HG03025 (cell line): ENCODE results near the gene NUDT22.

Experiments used
- ATAC-seq: cut with Tn5 transposase; IDR thresholded peaks from one replicate; pipeline ENCODE4 v1.9.1; 2021; ENCODE audit warnings: mild to moderate bottlenecking, moderate library complexity; ENCODE audit not compliant: unreplicated experiment, low FRiP score

Gene NUDT22, protein sequence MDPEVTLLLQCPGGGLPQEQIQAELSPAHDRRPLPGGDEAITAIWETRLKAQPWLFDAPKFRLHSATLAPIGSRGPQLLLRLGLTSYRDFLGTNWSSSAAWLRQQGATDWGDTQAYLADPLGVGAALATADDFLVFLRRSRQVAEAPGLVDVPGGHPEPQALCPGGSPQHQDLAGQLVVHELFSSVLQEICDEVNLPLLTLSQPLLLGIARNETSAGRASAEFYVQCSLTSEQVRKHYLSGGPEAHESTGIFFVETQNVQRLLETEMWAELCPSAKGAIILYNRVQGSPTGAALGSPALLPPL

DNA sequence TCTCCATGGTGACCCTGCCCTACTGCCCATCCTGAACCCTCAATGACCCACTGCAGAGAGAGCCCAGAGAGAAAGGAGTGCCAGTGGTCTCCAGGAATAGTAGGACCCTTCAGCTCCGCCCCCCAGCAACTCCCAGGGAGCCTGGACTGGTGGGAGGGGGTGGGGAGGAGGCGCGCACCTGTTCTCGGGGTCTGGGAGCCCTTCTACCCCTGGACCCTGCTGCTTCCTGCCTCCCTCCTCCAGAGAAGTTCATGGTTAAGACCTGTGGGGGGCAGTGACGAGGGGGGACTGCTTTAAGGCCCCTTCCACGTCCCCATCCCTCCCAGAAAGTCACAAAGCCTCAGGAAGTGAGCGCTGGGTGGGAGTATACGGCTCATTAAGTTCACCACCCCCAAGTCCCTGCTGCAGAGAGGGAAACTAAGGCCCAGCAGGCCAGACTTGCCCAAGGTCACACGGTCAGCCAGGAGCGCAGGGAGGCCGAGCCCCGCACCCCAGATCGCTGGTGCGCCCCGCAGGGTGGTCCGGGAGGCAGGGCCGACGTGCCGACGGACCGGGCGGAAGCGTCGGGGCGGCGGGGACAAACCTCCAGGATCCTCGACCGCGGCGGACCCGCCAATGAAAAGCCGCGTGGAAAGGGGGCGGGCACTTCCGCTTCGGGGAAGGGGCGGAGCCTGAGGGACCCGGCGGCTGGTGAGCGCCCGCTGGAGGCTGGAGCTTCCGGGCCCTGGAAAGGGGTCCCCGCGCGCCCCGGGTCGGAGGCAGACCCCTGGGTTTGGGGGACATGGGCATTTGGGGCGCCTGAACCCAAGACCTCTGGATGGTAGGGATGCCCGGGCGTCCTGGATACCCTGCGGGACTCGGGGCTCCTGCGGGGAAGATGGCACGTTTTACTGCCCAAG is at the start of gene NUDT22, which contains the start of gene TRPT1:
Gene NUDT22 (plus strand): TSS at position 667 of the 899 bp plus-strand sequence. CDS start 379 bp downstream, outside the sequence.
Gene TRPT1 (minus strand): TSS at position 579 of the 899 bp plus-strand sequence. CDS start 326 bp downstream, at position 253.
- ATAC-seq, result no peak

DNA sequence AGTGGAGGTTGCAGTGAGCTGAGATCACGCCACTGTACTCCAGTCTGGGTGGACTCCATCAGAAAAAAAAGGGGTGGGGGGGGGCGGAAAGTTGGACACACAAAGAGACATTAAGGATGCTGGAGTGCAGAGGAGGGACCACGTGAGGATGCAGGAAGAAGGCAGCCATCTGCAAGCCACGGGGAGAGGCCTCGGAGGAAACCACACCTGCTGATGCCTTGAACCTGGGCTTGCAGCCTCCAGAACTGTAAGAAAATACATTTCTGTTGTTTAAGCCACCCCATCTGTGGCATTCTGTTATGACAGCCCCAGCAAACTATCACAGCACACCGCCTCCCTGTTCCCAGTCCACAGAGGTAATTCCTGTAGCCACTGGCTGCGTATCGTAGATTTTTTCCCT is 49.3 kb upstream of the NUDT22 start:
- no peak for ATAC-seq

DNA sequence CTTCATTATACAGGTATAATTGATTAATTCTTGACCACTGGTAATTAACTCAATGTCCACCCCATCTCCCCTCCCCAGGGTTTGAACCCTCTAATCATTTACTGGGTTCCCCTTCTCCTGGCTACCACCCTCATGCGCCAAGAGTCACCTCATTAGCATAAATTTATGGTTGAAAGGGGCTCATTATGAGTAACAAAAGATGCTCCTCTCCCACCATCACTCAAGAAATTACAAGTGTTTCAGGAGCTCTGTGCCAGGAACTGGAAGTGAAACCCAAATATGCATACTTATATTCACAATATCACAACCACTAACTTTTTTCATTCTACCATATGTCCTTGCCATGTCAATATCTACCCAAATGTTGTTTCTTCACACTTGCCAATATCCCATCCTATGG is 47.9 kb upstream of the NUDT22 start:
- ATAC-seq, result no peak

DNA sequence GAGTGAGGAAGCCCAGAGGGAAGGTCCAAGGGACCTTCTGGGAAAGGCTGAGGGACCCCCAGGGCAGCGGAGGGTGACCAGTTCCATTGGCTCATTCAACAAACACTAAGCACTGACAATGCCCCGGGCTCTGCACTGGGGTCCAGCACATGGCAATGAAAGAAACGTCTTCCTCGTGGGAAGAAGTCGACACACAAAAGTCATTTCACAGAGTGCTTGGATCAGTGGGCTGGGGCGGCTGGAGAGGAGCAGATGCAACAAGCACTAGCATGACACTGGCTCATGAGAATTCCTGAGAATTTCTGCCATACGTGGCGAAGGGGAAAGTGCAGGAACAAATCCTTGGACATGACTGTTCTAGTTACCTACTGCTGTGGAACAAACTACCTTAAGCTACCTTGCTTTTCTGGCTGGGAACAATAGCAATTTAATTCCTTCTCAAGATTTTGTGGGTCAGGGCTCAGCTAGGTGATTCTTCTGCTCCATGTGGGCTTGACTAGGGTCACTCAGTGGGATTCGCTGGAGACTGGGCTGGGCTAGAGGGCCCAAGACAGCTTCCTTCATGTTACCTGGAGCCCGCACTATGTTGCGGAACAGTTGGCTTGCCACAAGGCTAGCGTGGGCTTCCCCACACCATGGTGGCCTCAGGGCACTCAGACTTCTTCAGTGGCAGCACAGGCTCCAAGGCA is 47.0 kb upstream of the NUDT22 start:
- no peak for ATAC-seq

DNA sequence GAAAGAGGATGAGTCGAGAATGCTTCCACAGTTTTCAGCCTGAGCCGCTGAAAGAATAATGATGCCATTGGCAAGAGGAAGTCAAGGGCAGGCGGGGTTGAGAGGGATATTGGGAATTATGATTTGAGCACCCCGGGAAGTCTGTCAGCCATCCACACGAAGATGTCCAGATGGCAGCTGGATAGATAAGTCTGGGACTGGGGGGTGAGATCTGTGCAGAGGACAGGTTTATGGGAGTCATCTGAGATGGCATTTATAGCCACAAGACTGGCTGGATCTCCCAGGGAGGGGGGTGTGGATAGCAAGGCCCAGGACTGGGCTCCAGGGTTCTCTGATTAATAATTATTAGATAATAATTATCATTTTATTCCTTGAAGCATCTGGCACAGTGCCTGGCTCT is 45.2 kb upstream of the NUDT22 start:
- no peak for ATAC-seq

DNA sequence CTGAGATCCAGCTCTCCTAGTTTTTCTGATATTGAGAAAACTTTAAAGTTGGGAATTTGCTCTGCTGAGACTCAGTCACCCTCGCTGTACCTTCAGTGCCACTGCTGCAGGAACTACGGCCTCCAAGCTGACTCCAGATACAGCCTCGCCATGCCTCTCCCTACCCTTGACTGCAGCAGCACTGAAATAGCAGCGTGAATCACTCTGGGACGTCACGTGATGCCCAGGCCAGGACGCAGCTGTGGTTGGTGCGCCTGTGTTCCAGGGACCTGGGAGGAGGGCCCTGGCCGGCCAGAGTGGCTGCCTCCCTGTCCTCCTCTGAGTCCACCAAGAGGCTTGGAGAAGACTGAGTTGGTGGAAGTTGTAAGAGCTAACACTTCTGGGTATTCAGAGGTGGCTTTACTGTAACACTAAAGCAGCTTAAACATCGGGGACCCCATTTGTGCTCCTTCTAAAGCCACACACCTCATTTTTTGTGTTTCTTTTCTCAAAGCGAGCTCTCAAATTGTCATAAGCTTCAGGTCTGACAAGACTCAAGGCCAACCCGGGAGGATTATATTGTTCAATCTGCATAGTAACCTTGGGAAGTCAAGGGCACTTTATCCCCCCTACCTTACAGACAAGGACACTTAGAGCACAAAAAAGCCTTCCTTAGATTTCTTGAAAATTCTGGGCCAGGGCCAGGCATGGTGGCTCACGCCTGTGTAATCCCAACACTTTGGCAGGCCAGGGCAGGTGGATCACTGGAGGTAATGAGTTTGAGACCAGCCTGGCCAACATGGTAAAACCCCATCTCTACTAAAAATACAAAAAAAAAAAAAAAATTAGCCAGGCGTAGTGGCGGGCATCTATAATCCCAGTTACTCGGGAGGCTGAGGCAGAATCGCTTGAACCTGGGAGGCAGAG is 44.3 kb upstream of the NUDT22 start:
- no peak for ATAC-seq

DNA sequence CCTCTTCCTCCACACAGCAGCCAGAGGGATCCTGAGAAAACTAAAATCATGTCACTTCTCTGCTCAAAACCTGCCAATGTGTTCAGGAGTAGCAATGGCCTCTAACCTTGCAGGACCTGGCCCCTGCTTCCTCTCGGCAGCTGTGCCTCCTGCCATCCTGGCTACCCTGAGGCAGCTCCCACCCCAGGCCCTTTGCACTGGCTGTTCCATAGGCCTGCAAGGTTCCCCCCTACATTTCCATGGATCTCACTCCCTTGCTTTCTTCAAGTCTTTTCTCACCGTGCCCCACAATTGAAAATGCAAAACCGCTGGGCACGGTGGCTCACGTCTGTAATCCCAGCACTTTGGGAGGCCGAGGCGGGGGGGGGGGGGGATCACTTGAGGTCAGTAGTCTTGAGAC is 42.2 kb upstream of the NUDT22 start:
- ATAC-seq, result no peak

DNA sequence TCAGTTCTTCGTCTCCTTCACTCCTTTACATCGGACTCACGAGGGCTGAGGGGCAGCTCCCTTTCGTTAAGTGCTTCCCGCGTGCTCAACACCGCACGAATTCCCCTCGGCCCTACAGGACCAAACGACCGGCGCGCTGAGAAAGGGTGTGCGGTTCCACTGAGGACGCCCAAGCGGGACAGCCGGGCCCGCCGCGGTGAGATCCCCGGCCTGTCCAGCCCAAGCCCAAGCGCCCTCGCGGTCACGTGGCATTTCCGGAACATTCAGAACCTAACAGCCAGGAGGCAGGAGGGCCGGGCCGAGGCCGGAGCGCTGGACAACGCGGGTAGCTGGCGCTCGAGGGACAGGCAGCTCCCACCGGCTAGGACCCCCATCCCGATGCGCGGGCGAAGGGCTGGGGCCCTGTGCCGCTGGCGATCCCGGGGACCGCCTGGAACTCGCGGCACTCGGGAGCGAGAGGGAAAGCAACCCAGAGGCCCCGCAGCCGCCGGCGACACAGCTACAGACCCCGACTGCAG is 40.8 kb upstream of the NUDT22 start:
- ATAC-seq, result peak; percentile 21

DNA sequence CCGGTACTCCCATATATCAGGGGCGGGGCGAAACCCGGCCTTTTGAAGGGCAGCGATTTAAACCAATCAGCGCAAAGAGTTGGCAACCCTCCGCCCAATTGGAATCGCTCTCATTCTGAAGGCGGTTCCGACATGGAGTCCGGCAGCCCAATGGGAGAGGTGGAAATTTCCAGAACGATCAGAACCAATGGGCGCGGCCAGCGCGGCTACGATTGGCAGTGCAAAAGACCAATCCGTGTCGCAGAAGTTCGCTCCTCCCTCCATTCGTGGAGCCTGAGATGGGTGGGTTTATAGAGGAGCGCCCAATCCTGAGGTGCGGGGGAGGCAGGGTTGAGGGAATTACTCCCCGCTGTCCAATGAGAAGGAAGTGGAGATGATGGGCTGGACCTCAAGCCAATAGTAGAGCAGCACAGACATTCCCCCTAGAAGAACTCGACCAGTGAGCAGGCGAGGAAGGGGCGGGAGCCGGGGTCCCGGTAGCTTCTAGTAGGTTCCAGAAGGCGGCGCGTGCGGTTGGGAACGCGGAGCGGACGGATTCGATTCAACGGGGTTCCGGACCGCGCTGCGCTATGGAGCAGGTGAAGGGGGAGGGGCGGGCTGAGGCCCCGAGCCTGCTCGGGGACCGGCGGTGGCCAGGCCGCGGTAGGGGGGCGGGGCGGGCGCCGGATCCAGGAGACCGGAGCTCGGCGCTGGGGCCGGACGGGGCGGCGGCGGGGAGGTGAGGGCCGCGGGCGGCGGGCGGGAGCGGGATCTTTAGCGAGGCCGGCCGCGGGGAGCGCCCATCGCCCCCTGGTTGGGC is 40.2 kb upstream of the NUDT22 start, which contains the start of gene STIP1:
Gene STIP1 (plus strand): TSS at position 479 of the 799 bp plus-strand sequence. CDS start 91 bp downstream, at position 570.
- ATAC-seq, result peak; percentile 86

DNA sequence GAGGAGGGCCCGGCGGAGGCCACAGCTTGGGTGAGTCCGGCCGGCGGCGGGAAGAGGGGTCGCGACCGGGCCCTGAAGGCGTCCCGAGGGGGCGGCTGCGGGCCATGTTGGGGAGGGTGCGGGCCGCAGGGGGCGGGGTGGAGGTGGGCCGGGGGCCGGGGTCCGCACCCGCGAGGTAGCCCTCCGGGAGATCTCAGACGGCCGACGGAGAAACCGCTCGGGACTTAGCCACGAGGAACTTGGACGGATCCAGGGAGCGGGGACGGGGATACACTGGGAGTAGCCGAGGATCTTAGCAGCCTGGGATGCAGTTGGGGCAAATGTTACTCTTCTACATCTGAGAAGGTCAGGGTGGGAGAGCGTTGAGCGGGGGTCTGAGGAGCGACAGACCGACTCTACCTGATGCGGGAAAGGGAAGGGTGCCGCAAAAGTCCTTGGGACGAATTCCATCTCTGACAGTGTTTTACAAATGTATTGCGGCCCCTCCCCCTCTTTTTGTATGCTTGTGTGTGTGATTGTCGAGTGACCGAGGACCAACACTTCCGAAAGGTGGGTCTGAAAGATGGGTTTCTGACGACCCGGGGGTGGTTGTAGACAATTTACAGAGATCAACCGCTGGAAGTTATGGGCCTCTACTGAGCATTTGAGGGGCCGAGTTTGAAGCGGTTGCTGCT is 39.4 kb upstream of the NUDT22 start:
- no peak for ATAC-seq

DNA sequence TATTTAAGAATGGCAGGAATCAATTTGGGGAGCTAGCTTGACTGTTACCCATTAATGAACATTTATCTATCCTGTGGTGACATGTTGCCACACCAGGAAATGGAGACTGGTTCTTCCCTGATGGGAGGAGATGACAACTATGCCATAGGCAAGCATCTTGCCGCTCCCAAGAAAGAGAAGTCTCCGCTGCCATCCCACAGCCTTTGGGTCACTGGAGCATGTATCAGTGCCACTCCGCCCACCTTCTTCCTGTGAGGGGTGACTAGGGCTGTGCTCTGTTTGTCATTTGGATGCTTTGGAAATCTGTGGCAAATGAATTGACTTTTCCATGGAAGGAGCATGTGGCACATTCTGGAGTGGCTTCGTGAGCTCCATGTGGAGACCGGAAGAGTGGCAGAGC is 33.6 kb upstream of the NUDT22 start:
- no peak for ATAC-seq

DNA sequence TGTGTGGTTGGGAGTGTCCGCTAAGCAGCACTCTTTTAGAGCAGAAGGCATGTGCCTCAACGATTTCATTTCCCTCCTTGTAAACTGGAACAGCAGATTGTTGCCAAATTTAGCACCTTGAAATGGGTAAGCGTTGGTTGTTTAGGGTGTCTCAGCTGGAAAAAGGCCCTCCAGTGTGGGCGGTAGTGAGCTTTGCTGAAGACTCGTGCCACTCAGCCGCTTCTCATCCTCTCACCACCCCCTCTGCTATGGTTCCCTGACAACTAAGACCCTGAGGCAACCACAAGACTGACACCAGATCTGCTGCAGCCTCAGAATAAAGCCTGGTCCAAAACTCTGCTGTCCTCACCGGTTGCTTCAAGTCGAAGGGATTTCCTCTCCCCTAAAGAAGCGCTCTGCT is 29.4 kb upstream of the NUDT22 start:
- no peak for ATAC-seq

DNA sequence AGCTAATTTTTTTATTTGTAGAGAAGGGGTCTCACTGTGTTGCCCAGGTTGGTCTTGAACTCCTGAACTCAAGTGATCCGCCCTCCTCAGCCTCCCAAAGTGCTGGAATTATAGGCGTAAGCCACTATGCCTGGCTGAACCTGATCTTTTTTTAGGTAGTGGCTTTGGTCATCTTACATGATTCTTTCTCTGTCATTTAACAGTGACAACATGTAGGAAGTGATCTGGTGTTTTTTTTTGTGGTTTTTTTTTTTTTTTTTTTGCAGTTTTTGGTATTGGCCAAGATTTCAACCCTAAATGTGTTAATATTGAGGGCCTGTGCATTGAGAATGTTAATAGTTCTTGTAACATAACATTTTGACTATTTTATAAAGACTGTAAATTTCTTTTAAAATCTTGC is 27.6 kb upstream of the NUDT22 start:
- ATAC-seq, result no peak

DNA sequence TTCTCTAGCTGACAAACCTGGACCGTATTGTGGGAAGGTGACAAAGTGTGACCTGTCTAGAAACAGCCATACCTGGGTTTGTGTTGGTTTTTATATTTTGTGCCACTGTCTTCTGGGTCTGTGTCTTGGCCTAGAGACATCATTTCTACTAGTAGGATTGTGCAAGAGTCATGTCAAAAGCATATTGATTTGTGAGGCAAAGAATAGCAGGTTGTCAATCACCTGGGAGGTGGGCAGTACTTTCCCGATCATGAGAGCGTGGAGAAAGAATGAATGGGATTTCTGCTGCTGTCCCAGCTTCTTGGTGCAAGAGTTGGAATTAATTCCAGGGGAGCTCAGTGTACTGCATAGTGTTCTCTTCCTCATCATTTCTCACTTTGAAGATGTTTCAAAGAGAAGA is 24.5 kb upstream of the NUDT22 start:
- ATAC-seq, result no peak

DNA sequence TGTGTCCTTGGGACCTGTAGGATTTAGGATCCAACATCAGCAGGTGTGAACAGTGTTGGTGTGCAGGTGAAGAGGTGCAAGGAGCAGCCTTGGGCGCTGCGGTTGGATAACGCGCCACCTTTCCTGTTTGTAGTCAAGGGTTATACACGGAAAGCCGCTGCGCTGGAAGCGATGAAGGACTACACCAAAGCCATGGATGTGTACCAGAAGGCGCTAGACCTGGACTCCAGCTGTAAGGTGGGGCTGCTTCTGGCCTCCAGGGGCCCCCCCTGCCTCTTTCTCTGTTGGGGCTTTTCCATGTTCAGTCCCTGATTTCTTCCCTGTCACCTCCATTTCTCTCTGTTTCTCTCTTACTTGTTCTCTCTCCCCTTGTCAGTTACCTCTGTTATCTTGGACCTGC is 23.1 kb upstream of the NUDT22 start:
- ATAC-seq, result no peak

DNA sequence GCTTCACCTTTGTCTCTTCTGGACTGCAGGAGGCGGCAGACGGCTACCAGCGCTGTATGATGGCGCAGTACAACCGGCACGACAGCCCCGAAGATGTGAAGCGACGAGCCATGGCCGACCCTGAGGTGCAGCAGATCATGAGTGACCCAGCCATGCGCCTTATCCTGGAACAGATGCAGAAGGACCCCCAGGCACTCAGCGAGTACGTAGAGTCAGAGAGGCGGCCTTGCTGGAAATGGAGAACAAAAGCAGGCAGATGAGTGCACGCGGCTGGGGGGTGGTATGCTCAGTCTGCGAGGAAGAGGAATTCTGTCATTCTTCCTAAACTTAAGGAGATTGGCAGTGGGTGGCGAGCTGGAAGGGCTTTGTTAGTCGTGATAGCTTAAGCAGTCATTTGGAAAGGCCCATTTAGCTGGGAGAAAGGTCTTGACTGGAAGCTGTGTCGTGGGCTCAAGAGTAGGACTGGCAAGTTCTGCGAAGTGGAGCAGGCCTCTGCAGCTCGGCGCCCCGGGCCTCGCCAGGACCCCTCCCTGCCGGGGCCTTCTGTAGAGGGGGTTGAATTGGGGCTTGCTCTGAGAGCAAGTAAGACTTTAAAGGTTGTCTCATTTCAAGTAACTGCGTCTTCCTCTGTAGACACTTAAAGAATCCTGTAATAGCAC is 22.5 kb upstream of the NUDT22 start:
- ATAC-seq, result no peak

DNA sequence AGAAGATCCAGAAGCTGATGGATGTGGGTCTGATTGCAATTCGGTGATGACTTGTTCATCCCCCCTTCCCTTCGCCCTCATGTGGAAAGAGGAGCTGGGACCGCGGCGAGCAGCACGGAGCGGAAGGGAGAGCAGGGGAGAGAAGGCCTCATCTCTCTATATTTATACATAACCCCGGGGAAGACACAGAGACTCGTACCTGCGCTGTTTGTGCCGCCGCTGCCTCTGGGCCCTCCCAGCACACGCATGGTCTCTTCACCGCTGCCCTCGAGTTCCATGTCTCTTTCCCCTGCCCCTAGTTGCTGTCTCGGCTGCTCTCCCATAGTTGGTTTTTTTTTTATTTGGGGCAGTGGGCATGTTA is 22.0 kb upstream of the NUDT22 start:
- no peak for ATAC-seq

DNA sequence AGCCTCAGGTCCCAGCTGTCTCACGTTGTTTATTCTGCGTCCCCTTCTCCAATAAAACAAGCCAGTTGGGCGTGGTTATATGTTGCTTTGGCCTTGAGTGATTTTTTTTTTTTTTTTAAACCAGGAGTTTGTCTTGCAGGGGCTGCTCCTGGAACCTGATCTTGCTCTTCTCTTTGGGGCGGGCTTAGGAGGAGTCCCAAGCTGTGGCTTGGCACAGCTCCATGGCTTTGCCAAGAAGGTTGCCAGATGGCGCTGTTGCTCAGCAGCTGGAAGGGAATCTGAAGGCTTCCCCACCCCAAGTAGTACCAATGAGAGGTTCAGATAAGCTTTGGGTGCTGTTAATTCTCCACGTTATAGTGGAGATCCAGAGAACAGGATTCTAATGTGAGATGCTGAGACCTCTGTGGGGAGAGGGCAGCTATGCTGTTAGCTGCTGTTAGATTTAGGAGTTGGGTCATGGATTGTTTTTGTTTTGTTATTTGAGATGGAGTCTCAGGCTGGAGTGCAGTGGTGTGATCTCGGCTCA is 21.5 kb upstream of the NUDT22 start:
- no peak for ATAC-seq
